Nephron (organoid): ENCODE measurements around the gene GLI3.

Source experiments
- H3K27ac Mint-ChIP-seq, 3 experiments: 2 replicates each; pipeline ENCODE4 v1.8.0; 2020; ENCODE audit warnings: mixed read lengths in 3 of 3, mild to moderate bottlenecking in 2 of 3, moderate library complexity in 1 of 3
- H3K27me3 Mint-ChIP-seq: 2 replicates; pipeline ENCODE4 v1.8.0; 2021; ENCODE audit warnings: low read depth, mild to moderate bottlenecking, moderate library complexity, mixed read lengths
- H3K36me3 Mint-ChIP-seq: 2 replicates; pipeline ENCODE4 v1.8.0; 2020; ENCODE audit warnings: low read depth, mixed read lengths
- H3K4me1 Mint-ChIP-seq: 2 replicates; pipeline ENCODE4 v1.8.0; 2020; ENCODE audit warnings: mixed read lengths
- H3K4me3 Mint-ChIP-seq, 3 experiments: 2 replicates each; pipeline ENCODE4 v1.8.0; 2020; ENCODE audit warnings: mild to moderate bottlenecking in 3 of 3, mixed read lengths in 3 of 3, moderate library complexity in 2 of 3
- H3K9me3 Mint-ChIP-seq: 2 replicates; pipeline ENCODE4 v1.8.0; 2020; ENCODE audit warnings: mixed read lengths
- TF ChIP-seq, protein P1 (sequence below), 3 experiments: fragments of 200-600 bp; sonication (generic); IDR thresholded peaks; one replicate each; pipeline ENCODE4 v1.5.0; 2021; ENCODE audit warnings: antibody characterized with exemption in 3 of 3; ENCODE audit not compliant: unreplicated experiment in 3 of 3

The GLI3 gene

DNA sequence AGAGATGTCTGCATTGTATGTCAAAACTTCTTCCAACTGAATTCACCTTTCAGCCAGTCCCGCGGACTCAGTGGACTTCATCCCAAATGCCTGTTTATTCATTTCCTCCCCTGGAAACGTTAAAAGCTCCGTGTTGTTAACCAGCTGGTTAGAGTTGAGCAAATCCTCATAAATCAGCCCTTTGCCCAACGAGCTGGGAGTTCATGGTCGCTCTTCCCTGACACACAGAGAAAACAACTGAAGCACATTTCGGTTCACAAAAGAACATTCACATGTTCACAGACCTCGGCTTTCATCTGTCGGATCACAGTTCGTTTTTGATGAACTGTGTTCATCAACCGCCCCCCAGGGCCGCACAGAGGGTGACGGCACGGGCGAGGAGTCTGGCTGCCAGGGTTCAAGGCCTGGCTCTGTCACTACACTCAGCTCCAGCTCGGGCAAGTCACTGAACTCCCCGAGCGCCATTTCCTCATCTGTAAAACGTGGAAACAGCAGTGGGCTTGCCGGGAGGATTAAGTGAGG lies 62.6 kb downstream of the GLI3 start:
- Mint-ChIP-seq H3K27ac (peak overlapping the region; percentile 21 to 83 (median 60)), H3K36me3 (peaks cover 42% of the 10 kb centered on the region), H3K27me3 (no peaks in the 10 kb centered on the region), H3K9me3 (no peaks in the 10 kb centered on the region), H3K4me1 (peaks cover 19% of the 10 kb centered on the region), H3K4me3 (peak overlapping the region in 2 of 3 experiments; percentile 14 to 32)
- TF ChIP-seq, protein P1, sequence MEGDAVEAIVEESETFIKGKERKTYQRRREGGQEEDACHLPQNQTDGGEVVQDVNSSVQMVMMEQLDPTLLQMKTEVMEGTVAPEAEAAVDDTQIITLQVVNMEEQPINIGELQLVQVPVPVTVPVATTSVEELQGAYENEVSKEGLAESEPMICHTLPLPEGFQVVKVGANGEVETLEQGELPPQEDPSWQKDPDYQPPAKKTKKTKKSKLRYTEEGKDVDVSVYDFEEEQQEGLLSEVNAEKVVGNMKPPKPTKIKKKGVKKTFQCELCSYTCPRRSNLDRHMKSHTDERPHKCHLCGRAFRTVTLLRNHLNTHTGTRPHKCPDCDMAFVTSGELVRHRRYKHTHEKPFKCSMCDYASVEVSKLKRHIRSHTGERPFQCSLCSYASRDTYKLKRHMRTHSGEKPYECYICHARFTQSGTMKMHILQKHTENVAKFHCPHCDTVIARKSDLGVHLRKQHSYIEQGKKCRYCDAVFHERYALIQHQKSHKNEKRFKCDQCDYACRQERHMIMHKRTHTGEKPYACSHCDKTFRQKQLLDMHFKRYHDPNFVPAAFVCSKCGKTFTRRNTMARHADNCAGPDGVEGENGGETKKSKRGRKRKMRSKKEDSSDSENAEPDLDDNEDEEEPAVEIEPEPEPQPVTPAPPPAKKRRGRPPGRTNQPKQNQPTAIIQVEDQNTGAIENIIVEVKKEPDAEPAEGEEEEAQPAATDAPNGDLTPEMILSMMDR (IDR thresholded peaks at IDR 0.05; ENCODE audit: unreplicated experiment in 3 of 3), result no peak

DNA sequence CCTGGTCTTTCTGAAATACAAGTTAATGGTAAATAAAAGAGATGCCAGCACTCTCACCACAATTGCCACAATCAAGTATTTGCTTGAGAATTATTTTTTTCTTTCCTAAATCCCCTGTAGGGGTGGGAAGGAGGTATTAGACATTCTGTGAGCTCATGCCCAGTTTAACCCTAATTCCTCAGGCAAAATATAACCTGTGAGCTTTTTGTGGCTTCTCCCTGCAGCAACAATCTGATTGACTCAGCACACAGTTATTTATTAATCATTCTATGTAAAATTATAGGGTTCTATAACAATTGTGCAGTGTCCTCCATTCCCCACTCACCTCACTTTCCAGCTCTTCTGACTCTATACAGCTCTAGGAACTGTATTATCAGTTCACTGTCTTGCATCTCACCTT lies 66.3 kb downstream of the GLI3 start:
- no peaks in the 10 kb centered on the region for H3K9me3 Mint-ChIP-seq
- peaks cover 32% of the 10 kb centered on the region for H3K36me3 Mint-ChIP-seq
- H3K27me3 Mint-ChIP-seq, result no peaks in the 10 kb centered on the region
- no peak overlapping the region for H3K4me3 Mint-ChIP-seq
- H3K4me1 Mint-ChIP-seq, result peaks cover 40% of the 10 kb centered on the region
- TF ChIP-seq, protein P1 (IDR thresholded peaks at IDR 0.05; ENCODE audit: unreplicated experiment in 3 of 3), result no peak
- H3K27ac Mint-ChIP-seq, result no peak overlapping the region

DNA sequence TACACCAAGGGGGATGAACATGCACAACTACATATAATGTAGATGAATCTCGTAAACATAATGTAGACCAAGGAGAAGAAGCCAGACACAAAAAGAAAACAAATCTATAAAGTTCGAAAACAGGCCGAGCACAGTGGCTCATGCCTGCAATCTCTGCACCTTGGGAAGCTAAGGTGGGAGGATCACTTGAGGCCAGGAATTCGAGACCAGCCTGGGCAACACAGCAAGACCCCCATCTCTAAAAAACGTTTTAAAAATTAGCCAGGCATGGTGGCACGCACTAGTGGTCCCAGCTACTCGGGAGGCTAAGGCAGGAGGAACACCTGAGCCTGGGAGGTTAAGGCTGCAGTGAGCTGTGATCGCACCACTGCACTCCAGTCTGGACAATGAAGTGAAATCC lies 68.5 kb downstream of the GLI3 start:
- Mint-ChIP-seq H3K9me3 (no peaks in the 10 kb centered on the region), H3K4me1 (peaks cover 34% of the 10 kb centered on the region), H3K27ac (peak overlapping the region in 2 of 3 experiments; percentile 62 to 66), H3K36me3 (peaks cover 37% of the 10 kb centered on the region), H3K4me3 (no peak overlapping the region), H3K27me3 (no peaks in the 10 kb centered on the region)
- TF ChIP-seq, protein P1 (IDR thresholded peaks at IDR 0.05; ENCODE audit: unreplicated experiment in 3 of 3), result no peak

DNA sequence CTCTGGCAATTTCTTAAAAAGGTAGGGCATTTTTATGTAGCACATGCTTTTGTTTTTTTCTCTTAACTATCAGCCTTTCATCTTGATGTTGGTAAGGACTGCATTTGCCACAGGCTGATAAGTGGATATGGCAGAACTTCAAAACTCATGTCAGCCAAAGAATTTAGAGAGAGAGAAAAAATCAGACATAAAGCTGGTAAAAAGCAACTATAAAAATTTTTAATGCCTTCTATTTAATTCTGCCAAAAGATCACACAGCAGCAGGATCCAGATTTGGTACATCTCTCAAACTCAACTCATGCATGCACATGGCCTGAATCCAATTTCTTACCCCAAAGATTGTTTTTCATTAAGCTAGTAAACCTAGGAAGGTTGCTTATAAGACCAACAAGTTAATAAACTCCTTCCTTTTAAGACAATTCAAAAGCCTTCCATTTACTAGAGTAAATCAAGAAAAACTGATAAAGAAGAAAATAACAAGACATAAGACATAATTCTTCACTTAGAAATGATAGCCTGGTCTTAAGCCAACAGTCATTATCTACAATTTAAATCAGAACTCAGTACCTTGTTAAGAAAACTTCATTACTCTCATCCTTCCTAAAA lies 69.3 kb downstream of the GLI3 start:
- Mint-ChIP-seq H3K4me1 (peaks cover 40% of the 10 kb centered on the region), H3K36me3 (peaks cover 34% of the 10 kb centered on the region), H3K27me3 (no peaks in the 10 kb centered on the region), H3K27ac (peak overlapping the region; percentile 58 to 66 (median 62)), H3K9me3 (no peaks in the 10 kb centered on the region), H3K4me3 (no peak overlapping the region)
- TF ChIP-seq, protein P1 (IDR thresholded peaks at IDR 0.05; ENCODE audit: unreplicated experiment in 3 of 3), result no peak

DNA sequence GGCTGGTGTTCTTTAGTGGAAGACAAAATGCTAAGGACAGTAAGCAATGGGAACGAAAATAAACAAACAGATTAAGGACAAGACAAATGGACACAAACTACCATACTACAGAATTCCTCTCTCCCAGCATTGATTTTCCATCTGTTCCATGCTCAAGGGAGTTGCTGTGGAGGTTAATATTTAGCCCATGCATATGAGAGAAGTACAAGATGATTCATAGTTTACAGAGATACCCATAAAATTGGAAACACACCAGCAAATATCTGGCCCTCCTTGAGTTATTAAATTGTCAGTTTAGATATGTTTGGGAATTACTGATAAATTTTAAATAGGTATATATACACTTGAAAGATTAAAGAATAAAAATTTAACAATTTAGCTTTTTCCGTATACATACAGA lies 69.8 kb downstream of the GLI3 start:
- no peak overlapping the region for H3K4me3 Mint-ChIP-seq
- H3K27me3 Mint-ChIP-seq, result no peaks in the 10 kb centered on the region
- peak overlapping the region in 1 of 3 experiments; percentile 66 for H3K27ac Mint-ChIP-seq
- peaks cover 30% of the 10 kb centered on the region for H3K36me3 Mint-ChIP-seq
- H3K4me1 Mint-ChIP-seq, result peaks cover 45% of the 10 kb centered on the region
- no peaks in the 10 kb centered on the region for H3K9me3 Mint-ChIP-seq
- TF ChIP-seq, protein P1 (IDR thresholded peaks at IDR 0.05; ENCODE audit: unreplicated experiment in 3 of 3), result no peak

DNA sequence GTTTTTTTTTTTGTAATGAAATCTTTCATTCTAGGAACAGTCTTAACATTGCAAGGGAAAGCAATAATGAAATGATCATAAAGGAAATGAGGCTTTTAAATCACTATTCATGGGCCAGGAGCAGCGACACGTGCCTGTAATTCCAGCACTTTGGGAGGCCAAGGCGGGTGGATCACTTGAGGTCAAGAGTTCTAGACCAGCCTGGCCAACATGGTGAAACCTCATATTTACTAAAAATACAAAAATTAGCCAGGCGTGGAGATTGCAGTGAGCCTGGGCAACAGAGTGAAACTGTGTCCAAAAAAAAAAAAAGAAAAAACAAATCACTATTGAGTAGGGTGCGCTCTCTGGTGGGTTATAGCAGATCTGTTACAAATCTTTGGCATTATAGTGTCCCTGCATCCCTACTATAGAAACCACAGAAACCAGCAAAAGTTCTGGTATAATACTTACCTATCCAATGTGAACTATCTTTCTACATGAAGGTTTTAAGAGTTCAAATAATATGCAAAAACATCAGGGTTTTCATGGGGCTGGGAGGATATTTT lies 72.1 kb downstream of the GLI3 start:
- TF ChIP-seq, protein P1 (IDR thresholded peaks at IDR 0.05; ENCODE audit: unreplicated experiment in 3 of 3), result no peak
- no peaks in the 10 kb centered on the region for H3K9me3 Mint-ChIP-seq
- peaks cover 63% of the 10 kb centered on the region for H3K4me1 Mint-ChIP-seq
- H3K27ac Mint-ChIP-seq, result no peak overlapping the region
- peaks cover 19% of the 10 kb centered on the region for H3K36me3 Mint-ChIP-seq
- no peak overlapping the region for H3K4me3 Mint-ChIP-seq
- H3K27me3 Mint-ChIP-seq, result peaks cover 3% of the 10 kb centered on the region
